MCF 10A (cell line): ENCODE measurements around the gene CRIP1. TPM values are rescaled to one million over a fixed set of nuclear protein-coding genes. Genes with fewer than 3 reads are reported as not detected.

Experiments
- BruUV-seq: library from RNA; stranded (reverse); fragments of 400-500 nt; replicated peaks from 2 replicates; lab custom pipeline; 2021; lab: Mats Ljungman, UMichigan
- CTCF ChIA-PET: fragments of 300-600 bp; sonication (Branson Sonifier 250); formaldehyde crosslinking; extraction: SDS; loops from one replicate; lab custom pipeline; 2021; ENCODE audit warnings: antibody characterized with exemption, inconsistent platforms; lab: Yijun Ruan, JAX
- POLR2A ChIA-PET: fragments of 300-600, 350-650 bp; sonication (Branson Sonifier 250); formaldehyde crosslinking; extraction: SDS; loops from one replicate; lab custom pipeline; 2020; ENCODE audit warnings: antibody characterized with exemption, inconsistent platforms; lab: Yijun Ruan, JAX
- DNase-seq: peaks from one replicate; pipeline ENCODE4 v3.0.0-alpha.2; 2018; ENCODE audit not compliant: unreplicated experiment
- H3K27ac Mint-ChIP-seq: one replicate; pipeline ENCODE4 v1.8.0; 2022; ENCODE audit warnings: mild to moderate bottlenecking, low read depth, mixed read lengths; ENCODE audit not compliant: unreplicated experiment
- H3K27me3 Mint-ChIP-seq: one replicate; pipeline ENCODE4 v1.8.0; 2022; ENCODE audit warnings: mixed read lengths; ENCODE audit not compliant: insufficient read depth, unreplicated experiment
- H3K36me3 Mint-ChIP-seq: one replicate; pipeline ENCODE4 v1.8.0; 2022; ENCODE audit warnings: mild to moderate bottlenecking, moderate library complexity, mixed read lengths; ENCODE audit not compliant: insufficient read depth, unreplicated experiment
- H3K4me1 Mint-ChIP-seq: one replicate; pipeline ENCODE4 v1.8.0; 2022; ENCODE audit warnings: mixed read lengths; ENCODE audit not compliant: insufficient read depth, unreplicated experiment
- H3K4me3 Mint-ChIP-seq: one replicate; pipeline ENCODE4 v1.8.0; 2022; ENCODE audit warnings: mild to moderate bottlenecking, moderate library complexity, mixed read lengths; ENCODE audit not compliant: unreplicated experiment
- H3K9me3 Mint-ChIP-seq: one replicate; pipeline ENCODE4 v1.8.0; 2022; ENCODE audit warnings: mixed read lengths; ENCODE audit not compliant: unreplicated experiment
- intact Hi-C: fragments of 100-400 bp; cut with micrococcal nuclease; formaldehyde crosslinking; loops from 2 replicates; pipeline ENCODE4 v1.14.1; 2022
- total RNA-seq: library from RNA; stranded (reverse); gene quantifications from 2 replicates; pipeline ENCODE4 v1.2.3, GENCODE V29; 2022
- TF ChIP-seq, protein P1 (sequence below): fragments of 200-600 bp; IDR thresholded peaks from one replicate; pipeline ENCODE4 v1.8.0; 2022; ENCODE audit warnings: antibody characterized with exemption, mild to moderate bottlenecking; ENCODE audit not compliant: unreplicated experiment

Gene CRIP1
- total RNA-seq, 1 experiment from 2014 or later: not detected

DNA sequence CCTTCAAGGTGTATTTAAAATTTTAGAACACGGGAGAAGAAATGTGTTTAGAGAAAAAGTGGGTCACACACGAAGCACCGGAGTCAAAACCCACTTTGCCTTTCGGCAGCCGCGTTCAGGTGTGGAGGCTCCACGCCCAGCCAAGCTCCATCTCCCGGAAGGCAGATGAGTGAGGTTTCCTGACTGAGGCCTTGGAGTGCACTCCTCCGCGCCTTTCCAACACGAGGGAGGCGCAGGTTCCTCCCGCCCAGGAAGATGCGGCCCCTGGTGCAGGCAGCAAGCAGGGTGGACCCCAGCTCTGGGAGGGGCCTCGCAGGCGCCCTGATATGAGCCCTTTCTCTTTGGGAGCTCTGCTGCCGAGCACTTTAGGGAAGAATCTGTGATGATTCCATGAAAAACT is 44.6 kb upstream of the CRIP1 start:
- no peak overlapping the region for H3K4me3 Mint-ChIP-seq
- H3K27ac Mint-ChIP-seq: peak overlapping the region; percentile 80
- CTCF ChIA-PET: no interaction called here
- no peaks in the 10 kb centered on the region for H3K9me3 Mint-ChIP-seq
- POLR2A ChIA-PET: no interaction called here
- H3K36me3 Mint-ChIP-seq: peaks cover 7% of the 10 kb centered on the region
- TF ChIP-seq, protein P1, sequence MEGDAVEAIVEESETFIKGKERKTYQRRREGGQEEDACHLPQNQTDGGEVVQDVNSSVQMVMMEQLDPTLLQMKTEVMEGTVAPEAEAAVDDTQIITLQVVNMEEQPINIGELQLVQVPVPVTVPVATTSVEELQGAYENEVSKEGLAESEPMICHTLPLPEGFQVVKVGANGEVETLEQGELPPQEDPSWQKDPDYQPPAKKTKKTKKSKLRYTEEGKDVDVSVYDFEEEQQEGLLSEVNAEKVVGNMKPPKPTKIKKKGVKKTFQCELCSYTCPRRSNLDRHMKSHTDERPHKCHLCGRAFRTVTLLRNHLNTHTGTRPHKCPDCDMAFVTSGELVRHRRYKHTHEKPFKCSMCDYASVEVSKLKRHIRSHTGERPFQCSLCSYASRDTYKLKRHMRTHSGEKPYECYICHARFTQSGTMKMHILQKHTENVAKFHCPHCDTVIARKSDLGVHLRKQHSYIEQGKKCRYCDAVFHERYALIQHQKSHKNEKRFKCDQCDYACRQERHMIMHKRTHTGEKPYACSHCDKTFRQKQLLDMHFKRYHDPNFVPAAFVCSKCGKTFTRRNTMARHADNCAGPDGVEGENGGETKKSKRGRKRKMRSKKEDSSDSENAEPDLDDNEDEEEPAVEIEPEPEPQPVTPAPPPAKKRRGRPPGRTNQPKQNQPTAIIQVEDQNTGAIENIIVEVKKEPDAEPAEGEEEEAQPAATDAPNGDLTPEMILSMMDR: no peak
- peaks cover 6% of the 10 kb centered on the region for H3K4me1 Mint-ChIP-seq
- DNase-seq: no peak
- intact Hi-C loops: no loop called here
- H3K27me3 Mint-ChIP-seq: no peaks in the 10 kb centered on the region
- BruUV-seq: no TSS peak

DNA sequence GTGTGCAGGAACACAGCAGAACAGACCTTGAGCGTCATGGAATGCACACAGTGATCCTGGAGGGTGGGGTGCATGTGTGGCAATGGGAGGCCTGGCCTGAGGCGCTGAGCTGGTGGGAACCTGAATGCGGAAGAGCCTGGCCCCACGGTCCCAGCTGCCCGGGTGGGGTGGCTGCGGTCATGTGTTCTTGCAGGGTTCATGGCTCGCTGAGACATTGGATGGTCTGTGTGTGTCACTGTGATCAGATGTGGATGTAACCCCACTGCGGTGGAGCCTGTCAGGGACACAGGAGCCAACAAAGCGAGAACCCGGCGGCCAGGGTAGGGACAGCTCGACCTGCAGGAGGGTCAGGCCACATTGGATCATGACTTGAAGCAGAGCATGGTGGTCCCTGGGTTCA is 43.9 kb upstream of the CRIP1 start:
- intact Hi-C loops: no loop called here
- H3K9me3 Mint-ChIP-seq: no peaks in the 10 kb centered on the region
- POLR2A ChIA-PET: no interaction called here

DNA sequence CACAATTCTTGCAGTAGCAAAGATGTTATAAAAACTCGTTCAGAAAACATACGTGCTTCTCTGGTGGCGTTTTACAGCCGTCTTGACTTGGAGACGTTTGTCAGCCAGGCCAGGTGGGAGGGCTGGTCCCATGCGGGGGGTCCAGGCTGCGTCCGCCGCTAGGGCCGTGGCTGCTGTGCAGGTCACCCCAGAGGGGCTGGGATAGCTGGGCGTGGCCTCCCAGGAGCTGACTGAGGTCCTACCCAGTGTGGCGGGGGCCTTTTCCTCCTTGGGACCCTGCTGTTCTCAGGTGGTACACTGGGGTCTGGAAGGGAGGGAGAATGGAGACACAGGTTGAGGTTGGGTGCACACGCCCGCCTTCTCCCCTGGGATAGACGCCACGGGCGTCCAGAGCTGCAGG is 41.8 kb upstream of the CRIP1 start:
- H3K4me3 Mint-ChIP-seq: no peak overlapping the region

More for the DNA sequence above, 43.9 kb upstream of the CRIP1 start:
- no peak overlapping the region for H3K27ac Mint-ChIP-seq
- no peak for DNase-seq
- H3K4me3 Mint-ChIP-seq: no peak overlapping the region
- CTCF ChIA-PET: no interaction called here
- no peaks in the 10 kb centered on the region for H3K27me3 Mint-ChIP-seq
- TF ChIP-seq, protein P1: no peak
- H3K36me3 Mint-ChIP-seq: peaks cover 11% of the 10 kb centered on the region
- BruUV-seq: no TSS peak
- peaks cover 6% of the 10 kb centered on the region for H3K4me1 Mint-ChIP-seq

DNA sequence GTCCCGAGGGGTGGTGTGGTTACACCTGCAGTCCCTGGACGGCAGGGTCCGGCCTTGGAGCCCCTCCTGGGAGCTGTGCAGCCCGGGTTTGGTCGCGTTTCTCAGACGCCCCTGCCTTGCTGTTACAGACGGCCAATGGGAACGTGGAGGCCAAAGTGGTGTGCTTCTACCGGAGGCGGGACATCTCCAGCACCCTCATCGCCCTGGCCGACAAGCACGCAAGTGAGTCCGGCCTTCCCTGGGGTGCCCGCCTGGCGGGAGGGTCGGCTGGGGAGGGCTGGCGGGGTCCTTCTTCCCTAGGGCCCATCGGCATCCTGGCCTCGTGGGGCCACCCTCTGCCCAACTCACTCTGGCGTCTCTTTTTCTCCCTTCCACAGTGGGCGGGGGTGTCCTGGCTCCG is 41.4 kb upstream of the CRIP1 start:
- POLR2A ChIA-PET: no interaction called here
- Mint-ChIP-seq H3K27me3 (no peaks in the 10 kb centered on the region), H3K36me3 (peaks cover 25% of the 10 kb centered on the region), H3K4me3 (no peak overlapping the region), H3K4me1 (peaks cover 6% of the 10 kb centered on the region), H3K9me3 (no peaks in the 10 kb centered on the region), H3K27ac (no peak overlapping the region)
- DNase-seq: no peak
- BruUV-seq: no TSS peak
- TF ChIP-seq, protein P1: no peak
- intact Hi-C loops: no loop called here
- CTCF ChIA-PET: interaction anchor here (1.1 kb wide), 1 partner anchor 44 kb away, joined by 3 read pairs; no protein-coding TSS in a partner anchor

More for the DNA sequence above, 41.8 kb upstream of the CRIP1 start:
- peaks cover 20% of the 10 kb centered on the region for H3K36me3 Mint-ChIP-seq
- DNase-seq: no peak
- ChIA-PET CTCF (interaction anchor here (0.6 to 1.1 kb wide), 2 partner anchors 45 to 88 kb away, joined by 3 read pairs; no protein-coding TSS in a partner anchor), POLR2A (no interaction called here)
- no TSS peak for BruUV-seq
- H3K4me1 Mint-ChIP-seq: peaks cover 6% of the 10 kb centered on the region
- intact Hi-C loops: no loop called here
- TF ChIP-seq, protein P1: no peak
- H3K9me3 Mint-ChIP-seq: no peaks in the 10 kb centered on the region
- no peaks in the 10 kb centered on the region for H3K27me3 Mint-ChIP-seq
- no peak overlapping the region for H3K27ac Mint-ChIP-seq
